Embryonic facial prominence (tissue), 1 donor: ENCODE measurements around the gene OR4D2.

Source experiments
- DNase-seq: peaks from one replicate; pipeline ENCODE4 v3.0.0-alpha.2; 2016; ENCODE audit errors: extremely low spot score

The OR4D2 gene

GRCh38 chr17:58210922-58211321 lies 44.1 kb downstream of the OR4D2 start:
- no peak for DNase-seq

DNA sequence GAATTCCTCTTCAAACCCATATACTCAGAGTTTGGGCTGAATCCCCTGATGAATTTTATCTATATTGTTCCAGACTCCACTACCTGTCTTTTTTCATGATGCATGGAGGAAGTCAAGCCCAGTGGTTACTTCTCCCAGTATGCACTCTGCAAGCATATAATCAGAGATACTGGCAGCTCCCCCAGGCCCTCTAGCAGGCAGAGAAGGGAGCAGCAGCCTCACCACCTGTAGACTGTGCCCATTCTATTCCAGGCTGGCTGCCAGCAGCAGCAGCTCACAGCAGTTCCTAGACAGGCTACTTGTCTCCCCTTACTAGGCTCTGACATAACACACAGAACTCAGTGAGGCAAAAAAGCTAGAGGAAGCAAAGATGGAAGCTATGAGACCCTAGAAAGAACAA lies 48.9 kb downstream of the OR4D2 start:
- no peak for DNase-seq

DNA sequence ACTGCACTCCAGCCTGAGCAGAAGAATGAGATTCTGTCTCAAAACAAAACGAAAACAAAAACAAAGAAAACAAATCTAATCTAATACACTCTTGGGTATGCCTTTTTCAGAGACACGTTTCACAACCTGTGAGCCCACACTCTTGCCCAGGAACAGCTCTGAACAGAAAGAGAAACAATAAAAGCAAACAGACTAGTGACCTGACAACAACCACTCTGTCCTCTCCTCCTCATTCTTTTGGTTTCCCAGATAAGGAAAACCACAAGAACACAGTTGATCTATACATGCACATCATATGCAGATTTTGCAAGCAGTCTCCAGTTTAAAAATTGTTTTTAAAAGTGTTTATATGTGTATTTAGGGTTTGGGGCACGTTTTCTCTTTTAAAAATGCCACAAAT lies 51.0 kb downstream of the OR4D2 start:
- no peak for DNase-seq

- peak; percentile 85 for DNase-seq
Observed at GRCh38 chr17:58219007-58219788, 52.4 kb downstream of the OR4D2 start, which contains the start of gene MKS1. Gene MKS1 (minus strand): TSS chr17:58219255. CDS start chr17:58219230, 25 bp downstream.

DNA sequence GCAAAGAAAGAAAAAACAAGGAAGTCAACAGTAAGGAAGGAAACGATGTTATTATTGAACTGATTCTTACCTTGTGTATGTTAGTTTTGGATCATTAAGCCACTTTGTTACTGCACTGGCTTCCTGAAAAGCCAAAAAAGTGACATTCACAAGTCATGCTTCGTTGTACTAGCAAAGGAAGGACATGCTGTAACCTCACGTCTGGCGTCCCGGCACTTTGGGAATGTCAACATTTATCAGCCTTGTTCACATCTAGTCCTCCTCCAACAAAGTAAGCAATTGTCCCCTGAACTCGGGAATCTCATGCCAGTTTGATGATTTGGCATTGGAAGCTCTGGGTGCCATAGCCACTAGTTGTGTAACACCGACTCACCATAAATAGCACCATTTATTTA lies 53.0 kb downstream of the OR4D2 start:
- DNase-seq: no peak
